Measurements from ENCODE around the gene ANGPTL2. TPM values are rescaled to one million over a fixed set of nuclear protein-coding genes. Genes with fewer than 3 reads are reported as not detected.

Gene ANGPTL2
- total RNA-seq, 1 donor = 19.9 TPM

DNA sequence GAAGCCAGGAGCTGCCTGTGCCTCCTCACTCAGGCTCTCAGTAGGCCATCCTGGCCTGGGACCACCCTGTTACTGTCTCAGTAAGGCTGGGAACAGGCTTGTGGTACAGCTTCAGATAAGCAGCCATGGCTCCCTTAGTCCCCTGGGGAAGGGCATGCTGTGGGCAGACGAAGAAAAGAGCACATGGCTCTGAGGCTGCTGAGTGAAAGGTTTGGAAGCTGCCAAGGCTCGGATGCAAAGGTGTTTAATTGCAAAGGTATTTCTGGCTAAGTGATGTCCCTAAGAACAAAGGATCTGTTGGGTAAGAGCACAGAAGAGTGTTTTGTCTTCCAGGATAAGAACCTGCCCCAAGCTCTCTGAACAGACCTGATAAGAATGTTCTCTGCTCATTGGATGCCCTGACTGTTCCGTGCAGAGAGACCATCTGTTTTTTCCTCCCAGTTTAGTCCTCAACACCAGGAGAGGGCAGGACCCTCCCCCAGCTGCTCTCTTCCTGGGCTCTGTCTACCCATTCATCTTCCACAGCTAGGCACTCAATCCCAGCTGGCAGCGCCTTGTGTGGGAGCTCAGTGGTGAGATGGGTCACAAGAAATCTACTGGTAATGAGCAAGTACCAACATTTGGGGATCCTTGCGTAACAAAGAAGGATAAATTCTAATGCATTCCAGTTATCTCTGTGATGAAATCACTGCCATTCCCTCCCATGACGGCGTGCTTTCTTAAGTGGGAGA lies 17.7 kb downstream of the ANGPTL2 start:
- DNase-seq (ENCODE audit: low read depth) = peak; percentile 79
- TF ChIP-seq, protein P1, sequence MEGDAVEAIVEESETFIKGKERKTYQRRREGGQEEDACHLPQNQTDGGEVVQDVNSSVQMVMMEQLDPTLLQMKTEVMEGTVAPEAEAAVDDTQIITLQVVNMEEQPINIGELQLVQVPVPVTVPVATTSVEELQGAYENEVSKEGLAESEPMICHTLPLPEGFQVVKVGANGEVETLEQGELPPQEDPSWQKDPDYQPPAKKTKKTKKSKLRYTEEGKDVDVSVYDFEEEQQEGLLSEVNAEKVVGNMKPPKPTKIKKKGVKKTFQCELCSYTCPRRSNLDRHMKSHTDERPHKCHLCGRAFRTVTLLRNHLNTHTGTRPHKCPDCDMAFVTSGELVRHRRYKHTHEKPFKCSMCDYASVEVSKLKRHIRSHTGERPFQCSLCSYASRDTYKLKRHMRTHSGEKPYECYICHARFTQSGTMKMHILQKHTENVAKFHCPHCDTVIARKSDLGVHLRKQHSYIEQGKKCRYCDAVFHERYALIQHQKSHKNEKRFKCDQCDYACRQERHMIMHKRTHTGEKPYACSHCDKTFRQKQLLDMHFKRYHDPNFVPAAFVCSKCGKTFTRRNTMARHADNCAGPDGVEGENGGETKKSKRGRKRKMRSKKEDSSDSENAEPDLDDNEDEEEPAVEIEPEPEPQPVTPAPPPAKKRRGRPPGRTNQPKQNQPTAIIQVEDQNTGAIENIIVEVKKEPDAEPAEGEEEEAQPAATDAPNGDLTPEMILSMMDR (IDR thresholded peaks at IDR 0.05; ENCODE audit: insufficient read depth, low read depth, low read length) = no peak

GRCh38 chr9:127102788-127103187 lies 19.6 kb downstream of the ANGPTL2 start:
- no peak for DNase-seq (ENCODE audit: low read depth)
- H3K4me3 ChIP-seq (ENCODE audit: low read depth, low read length) = no peak overlapping the region
- TF ChIP-seq, protein P1 (IDR thresholded peaks at IDR 0.05; ENCODE audit: insufficient read depth, low read depth, low read length) = no peak

More for the DNA sequence above, 17.7 kb downstream of the ANGPTL2 start:
- H3K4me3 ChIP-seq (ENCODE audit: low read depth, low read length) = no peak overlapping the region

DNA sequence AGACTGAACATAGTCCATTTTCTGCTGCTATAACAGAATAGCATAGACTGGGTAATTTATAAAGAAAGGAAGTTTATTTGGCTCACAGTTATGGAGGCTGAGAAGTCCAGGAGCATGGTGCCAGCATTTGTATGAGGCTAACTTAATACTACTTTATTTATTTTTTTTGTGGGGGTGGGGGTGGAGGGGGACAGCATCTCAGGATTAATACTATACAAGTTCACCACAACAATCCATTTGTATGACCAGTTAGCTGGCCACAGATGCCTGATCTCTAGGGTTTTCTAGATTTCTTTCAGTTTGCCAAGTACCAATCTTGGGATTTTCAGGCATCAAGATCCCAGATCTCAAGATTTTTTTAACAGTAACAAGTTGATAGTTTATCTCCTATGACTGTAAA lies 20.3 kb downstream of the ANGPTL2 start:
- DNase-seq (ENCODE audit: low read depth) = no peak
- H3K4me3 ChIP-seq (ENCODE audit: low read depth, low read length) = no peak overlapping the region
- TF ChIP-seq, protein P1 (IDR thresholded peaks at IDR 0.05; ENCODE audit: insufficient read depth, low read depth, low read length) = no peak

DNA sequence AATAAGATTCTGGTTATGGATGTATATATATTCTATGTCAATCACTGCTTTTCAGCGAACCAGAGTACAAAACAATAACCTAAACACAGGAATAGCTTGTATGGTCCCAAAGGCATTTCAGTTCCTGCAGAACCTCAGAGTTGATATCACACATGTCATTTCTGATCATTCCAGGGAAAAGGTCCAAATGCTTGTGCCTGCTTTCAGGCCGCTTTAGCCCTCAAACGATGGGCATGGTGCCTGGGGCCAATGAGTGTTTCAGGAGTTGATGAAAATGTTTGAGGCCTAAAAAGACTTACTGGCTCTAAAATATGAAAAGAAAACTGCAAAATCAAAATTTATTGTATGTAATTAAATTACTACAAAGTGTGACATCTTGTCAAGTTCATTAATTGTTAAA lies 22.8 kb downstream of the ANGPTL2 start:
- TF ChIP-seq, protein P1 (IDR thresholded peaks at IDR 0.05; ENCODE audit: insufficient read depth, low read depth, low read length) = no peak
- DNase-seq (ENCODE audit: low read depth) = no peak
- H3K4me3 ChIP-seq (ENCODE audit: low read depth, low read length) = no peak overlapping the region

- DNase-seq (ENCODE audit: low read depth) = no peak
- TF ChIP-seq, protein P1 (IDR thresholded peaks at IDR 0.05; ENCODE audit: insufficient read depth, low read depth, low read length) = no peak
These were observed 23.4 kb downstream of the ANGPTL2 start for GRCh38 chr9:127098916-127099553.

DNA sequence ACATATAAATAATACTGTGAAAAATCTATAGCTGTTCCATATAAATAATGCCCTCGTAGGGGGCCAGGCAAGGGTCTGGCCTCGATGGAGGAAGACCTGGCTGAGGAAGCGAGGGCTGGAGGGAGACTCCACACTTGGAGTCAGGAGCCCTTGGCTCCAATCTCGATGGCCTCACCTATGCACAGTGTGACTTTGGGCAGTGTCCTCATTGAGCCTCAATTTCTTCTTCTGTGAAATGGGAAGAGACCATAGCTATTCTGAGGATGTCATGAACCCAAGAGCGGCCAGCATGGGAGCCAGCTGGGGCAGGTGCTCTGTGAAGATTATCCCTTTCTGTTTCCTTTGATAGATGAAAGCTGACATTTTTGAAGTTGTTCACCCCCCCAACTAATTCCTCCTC lies 24.8 kb downstream of the ANGPTL2 start:
- DNase-seq (ENCODE audit: low read depth) = no peak
- TF ChIP-seq, protein P1 (IDR thresholded peaks at IDR 0.05; ENCODE audit: insufficient read depth, low read depth, low read length) = no peak
- H3K4me3 ChIP-seq (ENCODE audit: low read depth, low read length) = no peak overlapping the region

More at GRCh38 chr9:127098916-127099553, 23.4 kb downstream of the ANGPTL2 start:
- no peak overlapping the region for H3K4me3 ChIP-seq (ENCODE audit: low read depth, low read length)

Data from fibroblast of villous mesenchyme (primary cell).